Activated T-cell treated with anti-CD3 and anti-CD28 coated beads, Interleukin-2, amount 50 U/mL, for 48 hours (primary cell): ENCODE data around the gene TNIK.

Experiments used
- DNase-seq, 2 experiments: peaks; one replicate each; pipeline ENCODE4 v3.0.0-alpha.2; 2020

The TNIK gene

GRCh38 chr3:171277456-171278298 is 182.5 kb downstream of the TNIK start:
- no peak for DNase-seq

GRCh38 chr3:171276923-171277322 is 183.3 kb downstream of the TNIK start:
- DNase-seq, result no peak

GRCh38 chr3:171274222-171274621 is 186.0 kb downstream of the TNIK start:
- no peak for DNase-seq

- no peak for DNase-seq
Measured at GRCh38 chr3:171270541-171270940, 189.7 kb downstream of the TNIK start.

- DNase-seq, result no peak
Measured at GRCh38 chr3:171269542-171269941, 190.7 kb downstream of the TNIK start.

- DNase-seq, result no peak
Measured at GRCh38 chr3:171268677-171269076, 191.5 kb downstream of the TNIK start.

GRCh38 chr3:171267104-171267503 is 193.1 kb downstream of the TNIK start:
- no peak for DNase-seq

GRCh38 chr3:171266740-171267073 is 193.5 kb downstream of the TNIK start:
- no peak for DNase-seq

GRCh38 chr3:171266034-171266739 is 194.0 kb downstream of the TNIK start:
- DNase-seq, result no peak

- no peak for DNase-seq
Measured at GRCh38 chr3:171264758-171265157, 195.4 kb downstream of the TNIK start.

- no peak for DNase-seq
Measured at GRCh38 chr3:171262431-171262830, 197.8 kb downstream of the TNIK start.

- no peak for DNase-seq
Measured at GRCh38 chr3:171261487-171261886, 198.7 kb downstream of the TNIK start.

GRCh38 chr3:171260899-171261298 is 199.3 kb downstream of the TNIK start:
- DNase-seq, result no peak

- DNase-seq, result no peak
Measured at GRCh38 chr3:171260466-171260865, 199.7 kb downstream of the TNIK start.

- DNase-seq, result no peak
Measured at GRCh38 chr3:171258316-171258715, 201.9 kb downstream of the TNIK start.

- no peak for DNase-seq
Measured at GRCh38 chr3:171257251-171258203, 202.7 kb downstream of the TNIK start.

GRCh38 chr3:171256445-171257250 is 203.6 kb downstream of the TNIK start:
- no peak for DNase-seq

- DNase-seq, result no peak
Measured at GRCh38 chr3:171255236-171255806, 204.9 kb downstream of the TNIK start.

- no peak for DNase-seq
Measured at GRCh38 chr3:171254315-171254714, 205.9 kb downstream of the TNIK start.

- no peak for DNase-seq
Measured at GRCh38 chr3:171251835-171252234, 208.4 kb downstream of the TNIK start.

GRCh38 chr3:171250444-171250843 is 209.8 kb downstream of the TNIK start:
- no peak for DNase-seq

GRCh38 chr3:171249245-171249644 is 211.0 kb downstream of the TNIK start:
- no peak for DNase-seq
